Neural crest cell (in vitro differentiated cells): Measurements from ENCODE around the gene ZNF597. TPM values are rescaled to one million over a fixed set of nuclear protein-coding genes. Genes with fewer than 3 reads are reported as not detected.

Experiments used
- DNase-seq: peaks from one replicate; pipeline ENCODE4 v3.0.0; 2021; ENCODE audit warnings: low read depth, mixed read lengths, low spot score
- H3K27ac Mint-ChIP-seq: one replicate; pipeline ENCODE4 v1.8.0; 2021; ENCODE audit warnings: mild to moderate bottlenecking, mixed read lengths; ENCODE audit not compliant: unreplicated experiment
- H3K27me3 Mint-ChIP-seq: 2 replicates; pipeline ENCODE4 v1.8.0; 2021; ENCODE audit warnings: low read depth, mild to moderate bottlenecking, mixed read lengths
- H3K36me3 Mint-ChIP-seq: 2 replicates; pipeline ENCODE4 v1.8.0; 2021; ENCODE audit warnings: low read depth, mild to moderate bottlenecking, mixed read lengths
- H3K4me1 Mint-ChIP-seq: 2 replicates; pipeline ENCODE4 v1.8.0; 2021; ENCODE audit warnings: mixed read lengths
- H3K4me3 Mint-ChIP-seq: one replicate; pipeline ENCODE4 v1.8.0; 2021; ENCODE audit warnings: mild to moderate bottlenecking, mixed read lengths
- H3K9me3 Mint-ChIP-seq: 2 replicates; pipeline ENCODE4 v1.8.0; 2021; ENCODE audit warnings: mixed read lengths
- CTCF ChIP-seq: fragments of 200-600 bp; sonication (generic); conservative IDR thresholded peaks from 2 replicates; pipeline ENCODE4 v1.5.0; 2021; ENCODE audit warnings: antibody characterized with exemption, mild to moderate bottlenecking
- total RNA-seq: library from RNA; stranded (reverse); gene quantifications from 2 replicates; pipeline ENCODE4 v1.2.1, GENCODE V29; 2021

ZNF597 gene
- total RNA-seq, 1 donor from 2014 or later, result 2.0 TPM

- no peak for DNase-seq
- no peak overlapping the region for H3K4me3 Mint-ChIP-seq
- TF ChIP-seq CTCF, result no peak
- H3K27me3 Mint-ChIP-seq, result no peaks in the 10 kb centered on the region
- no peaks in the 10 kb centered on the region for H3K4me1 Mint-ChIP-seq
- H3K36me3 Mint-ChIP-seq, result peaks cover 8% of the 10 kb centered on the region
- no peak overlapping the region for H3K27ac Mint-ChIP-seq
- H3K9me3 Mint-ChIP-seq, result no peaks in the 10 kb centered on the region
These were observed 8.9 kb downstream of the ZNF597 start for GRCh38 chr16:3434373-3434772.

- TF ChIP-seq CTCF, result no peak
- Mint-ChIP-seq H3K4me1 (no peaks in the 10 kb centered on the region), H3K4me3 (no peak overlapping the region)
These were observed 11.5 kb downstream of the ZNF597 start for GRCh38 chr16:3431779-3432219.

GRCh38 chr16:3413730-3414379, 29.4 kb downstream of the ZNF597 start:
- peaks cover 15% of the 10 kb centered on the region for H3K9me3 Mint-ChIP-seq
- H3K36me3 Mint-ChIP-seq, result peaks cover 48% of the 10 kb centered on the region
- no peak overlapping the region for H3K27ac Mint-ChIP-seq
- no peak overlapping the region for H3K4me3 Mint-ChIP-seq
- no peaks in the 10 kb centered on the region for H3K27me3 Mint-ChIP-seq
- no peaks in the 10 kb centered on the region for H3K4me1 Mint-ChIP-seq
- no peak for TF ChIP-seq CTCF
- DNase-seq, result no peak

More at GRCh38 chr16:3431779-3432219, 11.5 kb downstream of the ZNF597 start:
- no peaks in the 10 kb centered on the region for H3K27me3 Mint-ChIP-seq
- DNase-seq, result no peak
- peaks cover 7% of the 10 kb centered on the region for H3K36me3 Mint-ChIP-seq
- H3K9me3 Mint-ChIP-seq, result no peaks in the 10 kb centered on the region
- H3K27ac Mint-ChIP-seq, result no peak overlapping the region

- Mint-ChIP-seq H3K27me3 (no peaks in the 10 kb centered on the region), H3K9me3 (peaks cover 19% of the 10 kb centered on the region), H3K36me3 (peaks cover 80% of the 10 kb centered on the region), H3K4me3 (no peak overlapping the region), H3K4me1 (no peaks in the 10 kb centered on the region), H3K27ac (no peak overlapping the region)
- TF ChIP-seq CTCF, result no peak
- DNase-seq, result no peak
These were observed 34.6 kb downstream of the ZNF597 start for GRCh38 chr16:3408561-3409197.

GRCh38 chr16:3401719-3402397, 41.4 kb downstream of the ZNF597 start:
- H3K36me3 Mint-ChIP-seq, result peaks cover 67% of the 10 kb centered on the region
- DNase-seq, result peak; percentile 4
- peaks cover 18% of the 10 kb centered on the region for H3K9me3 Mint-ChIP-seq

More at GRCh38 chr16:3401719-3402397, 41.4 kb downstream of the ZNF597 start:
- H3K27me3 Mint-ChIP-seq, result no peaks in the 10 kb centered on the region
- peak overlapping the region; percentile 91 for H3K4me3 Mint-ChIP-seq
- no peak for TF ChIP-seq CTCF
- H3K27ac Mint-ChIP-seq, result peak overlapping the region; percentile 85
- peaks cover 17% of the 10 kb centered on the region for H3K4me1 Mint-ChIP-seq
